ENCODE results near the gene RAB11FIP5.

- no peak for TF ChIP-seq POLR2AphosphoS5 (IDR thresholded peaks at IDR 0.05; ENCODE audit: low read depth, low read length)
- TF ChIP-seq TAF1 (IDR thresholded peaks at IDR 0.05; ENCODE audit: borderline replicate concordance, insufficient read depth, low read length): no peak
These were observed 43.9 kb upstream of the RAB11FIP5 start for GRCh38 chr2:73156539-73157124.
